Keratinocyte (primary cell): ENCODE results near the gene HIPK4. TPM values are rescaled to one million over a fixed set of nuclear protein-coding genes. Genes with fewer than 3 reads are reported as not detected.
A peak's percentile ranks its signal among the peaks of the same experiment; 100 is the strongest.

ENCODE experiments used
- DNase-seq: peaks from one replicate; pipeline ENCODE4 v3.0.0-alpha.2; 2011; ENCODE audit warnings: low read depth, missing footprints, low spot score
- FAIRE-seq: peaks from 2 replicates; lab custom pipeline; 2011; peaks lifted over from hg19 to GRCh38; lab: Jason Lieb, UNC
- H2AFZ ChIP-seq: 2 replicates; pipeline ENCODE4 v1.6.0; 2012; ENCODE audit warnings: low read length, control low read depth, inconsistent platforms; ENCODE audit not compliant: control insufficient read depth
- H3K27ac ChIP-seq: 2 replicates; pipeline ENCODE4 v1.5.1; 2011; ENCODE audit warnings: low read length; ENCODE audit not compliant: control insufficient read depth, insufficient read depth
- H3K27me3 ChIP-seq: 3 replicates; pipeline ENCODE4 v1.6.0; 2011; ENCODE audit warnings: low read length; ENCODE audit not compliant: control insufficient read depth, insufficient read depth; ENCODE audit errors: extremely low read depth
- H3K36me3 ChIP-seq, 2 experiments: 2 replicates in 1 of 2; 3 replicates in 1 of 2; pipeline ENCODE4 v1.5.1; 2011; ENCODE audit warnings: low read length in 2 of 2, mild to moderate bottlenecking in 1 of 2; ENCODE audit not compliant: control insufficient read depth in 2 of 2, insufficient read depth in 2 of 2; ENCODE audit errors: extremely low read depth in 1 of 2
- H3K4me1 ChIP-seq: 3 replicates; pipeline ENCODE4 v1.5.1; 2011; ENCODE audit warnings: low read length; ENCODE audit not compliant: control insufficient read depth, insufficient read depth; ENCODE audit errors: extremely low read depth
- H3K4me2 ChIP-seq: 3 replicates; pipeline ENCODE4 v1.6.0; 2011; ENCODE audit warnings: low read depth, low read length; ENCODE audit not compliant: control insufficient read depth, insufficient read depth; ENCODE audit errors: extremely low read depth
- H3K4me3 ChIP-seq, 3 experiments: fragments of 200-600 bp in 1 of 3; sonication (generic) in 1 of 3; 2 replicates in 2 of 3; 3 replicates in 1 of 3; pipeline ENCODE4 v1.5.1; 2011 to 2016; ENCODE audit warnings: low read length in 3 of 3, mild to moderate bottlenecking in 3 of 3, control low read depth in 2 of 3, inconsistent platforms in 1 of 3, low read depth in 1 of 3, mixed read lengths in 1 of 3, mixed run types in 1 of 3, moderate library complexity in 1 of 3; ENCODE audit not compliant: control insufficient read depth in 2 of 3, insufficient read depth in 2 of 3; ENCODE audit errors: extremely low read depth in 1 of 3
- H3K79me2 ChIP-seq: 2 replicates; pipeline ENCODE4 v1.6.0; 2012; ENCODE audit warnings: low read length; ENCODE audit not compliant: control insufficient read depth, insufficient read depth
- H3K9ac ChIP-seq: 3 replicates; pipeline ENCODE4 v1.6.0; 2011; ENCODE audit warnings: low read length; ENCODE audit not compliant: control insufficient read depth, insufficient read depth; ENCODE audit errors: extremely low read depth
- H3K9me1 ChIP-seq: 3 replicates; pipeline ENCODE4 v1.6.0; 2011; ENCODE audit warnings: low read length; ENCODE audit not compliant: control insufficient read depth, insufficient read depth; ENCODE audit errors: extremely low read depth
- H3K9me3 ChIP-seq: 2 replicates; pipeline ENCODE4 v1.5.1; 2012; ENCODE audit warnings: low read depth, low read length; ENCODE audit not compliant: control insufficient read depth
- H4K20me1 ChIP-seq: 3 replicates; pipeline ENCODE4 v1.6.0; 2011; ENCODE audit warnings: low read length; ENCODE audit not compliant: control insufficient read depth, insufficient read depth; ENCODE audit errors: extremely low read depth
- EZH2 ChIP-seq: IDR thresholded peaks from one replicate; pipeline ENCODE4 v1.6.1; 2012; ENCODE audit warnings: inconsistent platforms, mild to moderate bottlenecking, low read length, moderate library complexity
- dilution Hi-C: fragments of 300-500 bp; cut with MboI; formaldehyde crosslinking; loops from one replicate; pipeline ENCODE4 v1.7.0; 2020; ENCODE audit warnings: low sequenced_read_pairs; ENCODE audit not compliant: extremely low pct_ligation_motif_present
- polyA plus RNA-seq, 5 experiments: library from polyadenylated mRNA; depleted of rRNA in 3 of 5; stranded (reverse) in 3 of 5; stranded (forward) in 1 of 5; unstranded in 1 of 5; fragments of >200 nt; gene quantifications; 1 replicate in 1 of 5; 2 replicates in 3 of 5; 3 replicates in 1 of 5; pipeline versions ENCODE4 v1.2.1 to v1.2.3, GENCODE V29; 2011 to 2012; ENCODE audit warnings: missing spikeins in 2 of 5, low read depth in 1 of 5, low replicate concordance in 1 of 5
- TF ChIP-seq, protein P1 (sequence below), 3 experiments: IDR thresholded peaks in 1 of 3; conservative IDR thresholded peaks in 1 of 3; optimal IDR thresholded peaks in 1 of 3; 2 replicates in 2 of 3; 3 replicates in 1 of 3; pipeline versions ENCODE3 to v1.5.1; 2011; ENCODE audit warnings: low read length in 3 of 3, mild to moderate bottlenecking in 3 of 3, moderate library complexity in 2 of 3, control low read depth in 1 of 3, inconsistent platforms in 1 of 3; ENCODE audit not compliant: insufficient read depth in 2 of 3; ENCODE audit errors: extremely low read depth in 1 of 3

HIPK4 gene
- polyA plus RNA-seq, 1 donor (not counting 4 experiments of a cell fraction or from before 2014, with no cell fraction given), result 0.03 TPM

DNA sequence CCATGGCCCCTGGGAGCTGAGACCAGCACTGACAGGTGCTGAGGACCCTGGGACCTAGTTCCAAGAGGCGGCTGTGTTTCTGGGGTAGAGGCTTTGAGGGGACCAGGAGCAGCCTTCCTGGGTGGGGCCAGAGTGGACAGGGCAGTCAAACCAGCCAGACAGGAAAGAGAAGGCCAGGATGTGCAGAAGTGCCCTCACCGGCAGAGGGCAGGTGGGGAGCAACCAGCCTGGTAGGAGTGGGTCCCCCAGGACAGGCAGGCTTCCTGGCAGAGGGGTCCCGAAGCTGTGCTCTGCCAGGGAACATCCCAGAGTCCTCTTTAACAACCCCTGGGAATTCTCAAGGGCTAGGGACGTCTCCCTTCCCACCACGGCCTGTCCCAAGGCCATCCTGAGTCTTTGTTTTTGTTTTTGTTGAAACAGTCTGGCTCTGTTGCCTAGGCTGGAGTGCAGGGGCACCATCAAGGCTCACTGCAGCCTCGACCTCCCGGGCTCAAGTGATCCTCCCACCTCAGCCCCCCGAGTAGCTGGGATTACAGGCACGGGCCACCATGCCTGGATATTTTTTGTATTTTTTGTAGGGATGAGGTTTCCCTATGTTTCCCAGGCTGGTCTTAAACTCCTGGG is 3.0 kb upstream of the HIPK4 start:
- DNase-seq, result no peak
- H3K27ac ChIP-seq, result no peak overlapping the region
- dilution Hi-C loops, result no loop called here

GRCh38 chr19:40392123-40392522 is 2.1 kb upstream of the HIPK4 start:
- Histone ChIP-seq H3K27me3 (peaks cover 23% of the 10 kb centered on the region), H3K9me1 (no peaks in the 10 kb centered on the region), H3K79me2 (no peaks in the 10 kb centered on the region), H3K4me2 (no peak overlapping the region), H2AFZ (no peak overlapping the region), H4K20me1 (no peaks in the 10 kb centered on the region), H3K4me3 (no peak overlapping the region), H3K27ac (no peak overlapping the region), H3K9ac (no peak overlapping the region), H3K4me1 (peaks cover 5% of the 10 kb centered on the region), H3K9me3 (no peaks in the 10 kb centered on the region), H3K36me3 (no peaks in the 10 kb centered on the region)
- FAIRE-seq (no peak), DNase-seq (no peak)
- dilution Hi-C loops, result no loop called here
- TF ChIP-seq, protein P1, sequence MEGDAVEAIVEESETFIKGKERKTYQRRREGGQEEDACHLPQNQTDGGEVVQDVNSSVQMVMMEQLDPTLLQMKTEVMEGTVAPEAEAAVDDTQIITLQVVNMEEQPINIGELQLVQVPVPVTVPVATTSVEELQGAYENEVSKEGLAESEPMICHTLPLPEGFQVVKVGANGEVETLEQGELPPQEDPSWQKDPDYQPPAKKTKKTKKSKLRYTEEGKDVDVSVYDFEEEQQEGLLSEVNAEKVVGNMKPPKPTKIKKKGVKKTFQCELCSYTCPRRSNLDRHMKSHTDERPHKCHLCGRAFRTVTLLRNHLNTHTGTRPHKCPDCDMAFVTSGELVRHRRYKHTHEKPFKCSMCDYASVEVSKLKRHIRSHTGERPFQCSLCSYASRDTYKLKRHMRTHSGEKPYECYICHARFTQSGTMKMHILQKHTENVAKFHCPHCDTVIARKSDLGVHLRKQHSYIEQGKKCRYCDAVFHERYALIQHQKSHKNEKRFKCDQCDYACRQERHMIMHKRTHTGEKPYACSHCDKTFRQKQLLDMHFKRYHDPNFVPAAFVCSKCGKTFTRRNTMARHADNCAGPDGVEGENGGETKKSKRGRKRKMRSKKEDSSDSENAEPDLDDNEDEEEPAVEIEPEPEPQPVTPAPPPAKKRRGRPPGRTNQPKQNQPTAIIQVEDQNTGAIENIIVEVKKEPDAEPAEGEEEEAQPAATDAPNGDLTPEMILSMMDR (optimal IDR thresholded peaks at IDR 0.05 in 1 of 3, IDR thresholded peaks at IDR 0.05 in 1 of 3, conservative IDR thresholded peaks at IDR 0.05 in 1 of 3; ENCODE audit: extremely low read depth in 1 of 3, insufficient read depth in 2 of 3, low read length in 3 of 3), result no peak
- TF ChIP-seq EZH2, result no peak

More for the DNA sequence above, 3.0 kb upstream of the HIPK4 start:
- Histone ChIP-seq H3K9me1 (no peaks in the 10 kb centered on the region), H3K9ac (no peak overlapping the region), H2AFZ (no peak overlapping the region), H3K4me1 (peaks cover 5% of the 10 kb centered on the region), H3K79me2 (no peaks in the 10 kb centered on the region), H3K9me3 (no peaks in the 10 kb centered on the region), H4K20me1 (no peaks in the 10 kb centered on the region), H3K4me3 (no peak overlapping the region), H3K4me2 (peak overlapping the region; percentile 27), H3K27me3 (peaks cover 27% of the 10 kb centered on the region), H3K36me3 (no peaks in the 10 kb centered on the region)
- no peak for FAIRE-seq
- TF ChIP-seq, protein P1 (optimal IDR thresholded peaks at IDR 0.05 in 1 of 3, IDR thresholded peaks at IDR 0.05 in 1 of 3, conservative IDR thresholded peaks at IDR 0.05 in 1 of 3; ENCODE audit: extremely low read depth in 1 of 3, insufficient read depth in 2 of 3, low read length in 3 of 3), result peak; percentile 57 to 84 (median 82)
- no peak for TF ChIP-seq EZH2
